Measurements from ENCODE around the gene DNLZ.

DNA sequence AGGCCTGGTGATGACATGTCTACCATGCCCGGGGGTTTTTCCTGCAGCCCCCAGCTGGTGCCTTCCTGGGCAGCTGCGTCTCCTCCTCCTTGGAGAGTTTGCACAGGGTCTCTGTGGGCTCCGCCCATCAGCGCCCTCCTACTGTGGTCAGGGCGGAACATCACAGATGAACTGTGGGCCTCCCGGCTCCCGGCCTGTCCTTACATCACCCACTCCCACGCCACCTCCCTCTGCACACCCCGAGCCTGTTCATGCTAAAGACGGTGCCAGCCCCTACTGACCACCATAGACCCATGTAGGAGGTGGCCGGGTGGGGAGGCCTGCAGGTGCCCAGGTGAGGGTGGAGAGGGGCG is 23.6 kb downstream of the DNLZ start:
- TF ChIP-seq, protein P1, sequence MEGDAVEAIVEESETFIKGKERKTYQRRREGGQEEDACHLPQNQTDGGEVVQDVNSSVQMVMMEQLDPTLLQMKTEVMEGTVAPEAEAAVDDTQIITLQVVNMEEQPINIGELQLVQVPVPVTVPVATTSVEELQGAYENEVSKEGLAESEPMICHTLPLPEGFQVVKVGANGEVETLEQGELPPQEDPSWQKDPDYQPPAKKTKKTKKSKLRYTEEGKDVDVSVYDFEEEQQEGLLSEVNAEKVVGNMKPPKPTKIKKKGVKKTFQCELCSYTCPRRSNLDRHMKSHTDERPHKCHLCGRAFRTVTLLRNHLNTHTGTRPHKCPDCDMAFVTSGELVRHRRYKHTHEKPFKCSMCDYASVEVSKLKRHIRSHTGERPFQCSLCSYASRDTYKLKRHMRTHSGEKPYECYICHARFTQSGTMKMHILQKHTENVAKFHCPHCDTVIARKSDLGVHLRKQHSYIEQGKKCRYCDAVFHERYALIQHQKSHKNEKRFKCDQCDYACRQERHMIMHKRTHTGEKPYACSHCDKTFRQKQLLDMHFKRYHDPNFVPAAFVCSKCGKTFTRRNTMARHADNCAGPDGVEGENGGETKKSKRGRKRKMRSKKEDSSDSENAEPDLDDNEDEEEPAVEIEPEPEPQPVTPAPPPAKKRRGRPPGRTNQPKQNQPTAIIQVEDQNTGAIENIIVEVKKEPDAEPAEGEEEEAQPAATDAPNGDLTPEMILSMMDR (IDR thresholded peaks at IDR 0.05 in 8 of 11, conservative IDR thresholded peaks at IDR 0.05 in 3 of 11): no peak
- TF ChIP-seq POLR2A (IDR thresholded peaks at IDR 0.05) (no peak), POLR2AphosphoS5 (IDR thresholded peaks at IDR 0.05) (no peak)

Measured in spleen (tissue), 7 donors.